Right renal pelvis (tissue), 4 donors: ENCODE data around the gene LRRC46. TPM values are rescaled to one million over a fixed set of nuclear protein-coding genes. Genes with fewer than 3 reads are reported as not detected.

Experiments
- DNase-seq, 4 donors: peaks; one replicate each; pipeline ENCODE4 v3.0.0-alpha.2; 2013; ENCODE audit warnings: low read depth in 4 of 4, low spot score in 3 of 4, missing footprints in 1 of 4
- polyA plus RNA-seq, 4 donors: library from polyadenylated mRNA; unstranded; fragments of 120-200 nt; gene quantifications; one replicate each; pipeline ENCODE4 v1.2.1, GENCODE V29; 2013; ENCODE audit not compliant: insufficient read length in 4 of 4

LRRC46 gene
- 1 to 10 TPM; 1.8 to 2.6 (median 2.3) TPM for polyA plus RNA-seq

DNA sequence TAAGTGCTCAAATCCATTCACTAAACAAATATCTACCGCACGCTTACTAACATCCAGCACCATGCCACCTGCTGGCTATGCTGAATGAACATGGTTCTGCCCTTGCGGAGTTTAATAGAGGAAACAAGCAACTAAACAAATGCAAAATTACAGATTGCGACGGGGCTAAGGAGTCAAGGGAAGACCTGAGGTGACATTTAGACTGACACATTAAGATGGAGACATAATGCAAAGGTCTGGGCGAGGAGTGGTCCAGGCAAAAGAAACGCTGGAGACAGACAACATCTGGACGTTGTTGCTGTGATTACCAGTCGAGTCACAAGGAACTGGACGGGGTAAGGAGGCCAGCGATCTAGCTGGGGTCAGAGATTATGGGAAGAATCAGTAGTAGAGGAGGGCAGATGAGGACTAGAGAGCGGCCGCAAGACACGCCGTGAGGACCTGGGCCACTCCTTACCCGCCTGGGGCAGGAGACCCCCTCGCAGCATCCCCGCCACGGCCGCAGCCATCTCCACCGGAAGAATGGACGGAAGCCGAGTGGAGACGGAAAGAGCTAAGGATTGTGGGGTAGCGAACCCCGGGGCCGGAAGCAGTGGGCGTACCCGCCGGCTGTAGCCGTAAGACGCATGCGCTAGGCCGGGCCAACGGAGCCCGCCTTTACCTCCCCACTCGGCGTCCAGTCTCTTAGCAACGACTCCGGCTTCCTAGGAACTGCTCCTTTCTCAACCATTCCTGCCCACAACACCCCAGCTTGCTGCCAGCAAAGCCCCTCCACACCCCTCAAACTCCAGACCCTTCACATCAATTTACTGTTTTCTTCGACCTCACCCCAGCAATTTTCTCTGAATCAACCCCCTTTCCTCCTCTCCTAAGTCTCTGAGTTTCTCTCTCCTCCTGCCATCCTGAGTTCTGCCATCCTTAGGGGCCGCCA, at the start of gene LRRC46, which contains the start of gene MRPL10:
LRRC46 (plus strand) TSS at position 668 of the 931 bp plus-strand sequence. CDS start 320 bp downstream, outside the sequence.
MRPL10 (minus strand) TSS at position 539 of the 931 bp plus-strand sequence; CDS start at position 509, 30 bp downstream.
- peak; percentile 85 to 92 (median 88) for DNase-seq

DNA sequence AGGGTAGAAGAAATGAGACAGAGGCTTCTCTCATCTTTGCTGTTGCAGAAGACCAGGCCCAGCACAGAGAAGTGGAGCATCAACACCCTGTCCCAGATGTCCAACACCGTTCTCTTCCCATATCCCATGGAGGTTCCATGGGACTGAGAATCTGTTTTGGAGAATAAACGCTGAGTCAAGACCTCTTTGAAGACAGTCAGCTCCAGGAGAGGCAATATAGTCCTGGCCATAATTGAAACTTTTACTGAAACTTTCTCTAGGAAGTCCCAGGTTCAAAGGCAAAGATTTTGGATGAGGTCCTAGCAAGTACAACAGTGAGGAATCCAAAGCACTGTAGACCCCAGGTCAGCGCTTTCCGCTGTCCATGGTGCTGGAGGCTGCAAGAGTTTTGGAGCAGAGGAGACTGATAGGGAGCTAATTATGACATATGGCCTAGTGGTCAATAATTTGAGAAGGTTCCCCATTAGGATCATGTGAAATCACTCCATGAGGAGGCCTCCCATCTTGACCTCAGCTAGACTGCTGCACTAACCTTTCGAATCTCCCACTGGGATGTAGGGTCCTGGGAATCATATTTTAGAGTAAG, 45.8 kb upstream of the LRRC46 start:
- peak; percentile 38 to 58 (median 41) for DNase-seq

- DNase-seq = peak in 1 of 4 donors; percentile 25
Measured at GRCh38 chr17:47789611-47790561, 41.6 kb upstream of the LRRC46 start.

DNA sequence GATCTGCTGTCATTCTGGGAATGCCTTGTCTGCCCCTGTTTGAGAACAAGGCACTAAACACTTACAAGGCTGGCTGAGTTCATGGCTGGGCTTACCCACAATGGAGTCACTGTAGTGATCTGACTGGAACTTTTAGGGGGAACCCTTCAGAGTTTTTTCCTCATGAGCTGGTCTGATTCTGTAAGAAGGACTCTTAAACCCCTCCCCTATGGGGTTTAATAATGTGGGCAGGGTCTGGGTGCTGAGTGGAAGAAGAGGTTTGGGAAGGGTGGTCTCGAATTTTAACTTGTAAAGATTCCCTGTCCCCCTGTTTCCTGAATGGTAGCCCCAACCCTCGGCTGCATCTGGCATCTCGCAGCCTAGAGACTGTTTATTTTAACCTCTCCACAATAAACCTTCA, 40.4 kb upstream of the LRRC46 start:
- DNase-seq = no peak

DNA sequence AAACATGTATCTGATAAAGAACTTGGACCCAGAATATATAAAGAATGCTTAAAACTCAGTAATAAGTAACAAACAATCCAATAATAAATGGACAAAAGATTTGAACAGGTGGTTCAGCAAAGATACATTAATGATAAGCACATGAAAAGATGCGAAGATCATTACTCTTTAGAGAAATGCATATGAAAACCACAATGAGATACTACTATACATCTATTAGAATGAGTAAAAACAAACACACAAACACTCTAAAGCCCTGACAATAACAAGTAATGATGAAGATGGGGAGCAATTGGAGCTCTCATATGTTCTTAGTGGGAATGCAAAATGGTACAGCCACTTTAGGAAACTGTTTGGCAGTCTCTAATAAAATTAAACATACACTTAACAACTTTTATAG, 39.0 kb upstream of the LRRC46 start:
- no peak for DNase-seq

- no peak for DNase-seq
Measured at GRCh38 chr17:47792979-47793378, 38.5 kb upstream of the LRRC46 start.

DNA sequence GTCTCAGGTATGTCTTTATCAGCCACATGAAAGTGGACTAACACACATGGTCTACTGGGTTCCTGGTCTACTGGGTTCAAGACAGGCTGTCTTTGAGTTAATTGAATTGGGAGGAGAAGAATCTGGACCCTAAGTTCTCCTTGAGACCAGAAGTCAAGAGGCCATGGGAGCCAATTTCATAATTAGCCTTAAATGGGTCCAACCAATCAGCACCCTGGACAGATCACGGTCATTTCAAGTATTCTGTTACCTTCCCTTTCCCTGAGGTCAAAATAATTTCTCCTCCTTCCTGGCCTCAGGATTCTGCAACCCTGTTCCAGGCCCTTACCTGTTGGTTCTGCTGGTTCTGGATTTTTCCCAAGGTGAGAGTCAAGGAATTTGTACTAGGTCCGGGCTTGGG, 33.7 kb upstream of the LRRC46 start:
- no peak for DNase-seq

- DNase-seq = no peak
Measured at GRCh38 chr17:47800686-47801085, 30.8 kb upstream of the LRRC46 start.

- DNase-seq = no peak
Measured at GRCh38 chr17:47801176-47801765, 30.2 kb upstream of the LRRC46 start.

DNA sequence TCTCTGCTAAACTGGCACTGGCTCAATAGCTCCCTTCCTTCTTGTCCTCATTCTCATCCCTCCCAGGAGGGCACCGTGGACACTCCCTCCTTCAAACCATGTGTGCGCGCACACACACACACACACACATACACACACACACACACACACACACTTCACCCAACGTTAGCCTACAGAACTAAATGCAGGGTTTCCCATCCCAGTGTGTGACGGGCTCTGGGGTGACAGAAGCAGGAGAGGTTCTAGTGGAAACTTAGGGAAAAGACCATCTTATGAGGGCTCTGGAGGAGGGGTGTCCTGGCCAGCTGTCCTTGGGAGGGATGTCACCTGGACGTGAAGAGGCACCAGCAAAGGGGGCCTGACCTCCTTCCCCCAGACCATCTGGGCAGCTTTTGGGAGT, 29.6 kb upstream of the LRRC46 start:
- DNase-seq = no peak

DNA sequence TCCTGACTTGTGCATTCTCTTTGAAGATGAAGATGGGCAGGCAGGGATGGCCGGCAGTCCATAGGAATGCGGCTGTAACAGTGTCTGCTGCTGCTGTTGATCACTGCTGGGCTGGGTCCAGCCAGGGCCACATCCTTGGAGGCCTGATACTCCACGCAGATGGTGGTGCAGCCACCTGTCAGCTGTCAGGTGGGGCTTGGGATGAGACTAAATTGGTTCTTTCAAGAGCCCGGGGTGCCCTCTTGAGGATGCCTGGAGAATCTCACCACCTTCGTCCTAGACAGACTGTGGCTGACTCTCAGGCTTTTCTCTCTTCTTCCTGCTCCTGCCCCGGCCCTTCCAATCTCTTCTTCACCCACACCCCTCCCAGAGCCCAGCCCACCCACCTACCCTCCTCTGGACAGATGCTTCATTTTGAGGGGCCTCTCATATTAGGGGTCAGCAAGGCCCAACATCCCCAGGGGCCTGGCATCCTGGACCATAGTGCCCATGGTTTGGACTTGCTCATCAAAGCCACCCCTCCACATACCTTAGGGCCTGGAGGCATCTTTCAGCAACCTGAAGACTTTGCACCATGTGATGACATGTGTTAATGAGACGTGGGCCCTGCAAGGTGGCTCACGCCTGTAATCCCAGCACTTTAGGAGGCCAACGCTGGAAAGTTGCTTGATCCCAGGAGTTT, 29.0 kb upstream of the LRRC46 start:
- no peak for DNase-seq

DNA sequence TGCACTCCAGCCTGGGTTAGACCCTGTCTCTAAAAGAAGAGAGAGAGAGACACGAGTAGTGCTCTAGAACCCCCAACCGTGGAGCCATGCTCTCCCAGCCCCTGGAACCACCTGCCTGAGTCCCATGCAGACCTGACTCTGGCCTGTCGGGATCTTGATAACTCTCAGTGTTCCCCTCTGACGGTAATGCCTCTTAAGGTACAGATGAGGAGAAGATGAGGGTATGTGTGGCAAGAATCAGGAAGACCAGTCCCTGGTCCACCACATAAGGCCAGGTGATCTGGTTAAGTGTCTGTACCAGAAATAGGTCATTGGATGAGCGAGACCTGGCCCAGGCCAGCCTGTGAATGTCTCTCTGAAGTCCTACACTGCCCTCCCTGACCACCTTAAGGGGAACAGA, 28.3 kb upstream of the LRRC46 start:
- no peak for DNase-seq

GRCh38 chr17:47803751-47804150, 27.7 kb upstream of the LRRC46 start:
- no peak for DNase-seq

GRCh38 chr17:47804461-47804860, 27.0 kb upstream of the LRRC46 start:
- no peak for DNase-seq

DNA sequence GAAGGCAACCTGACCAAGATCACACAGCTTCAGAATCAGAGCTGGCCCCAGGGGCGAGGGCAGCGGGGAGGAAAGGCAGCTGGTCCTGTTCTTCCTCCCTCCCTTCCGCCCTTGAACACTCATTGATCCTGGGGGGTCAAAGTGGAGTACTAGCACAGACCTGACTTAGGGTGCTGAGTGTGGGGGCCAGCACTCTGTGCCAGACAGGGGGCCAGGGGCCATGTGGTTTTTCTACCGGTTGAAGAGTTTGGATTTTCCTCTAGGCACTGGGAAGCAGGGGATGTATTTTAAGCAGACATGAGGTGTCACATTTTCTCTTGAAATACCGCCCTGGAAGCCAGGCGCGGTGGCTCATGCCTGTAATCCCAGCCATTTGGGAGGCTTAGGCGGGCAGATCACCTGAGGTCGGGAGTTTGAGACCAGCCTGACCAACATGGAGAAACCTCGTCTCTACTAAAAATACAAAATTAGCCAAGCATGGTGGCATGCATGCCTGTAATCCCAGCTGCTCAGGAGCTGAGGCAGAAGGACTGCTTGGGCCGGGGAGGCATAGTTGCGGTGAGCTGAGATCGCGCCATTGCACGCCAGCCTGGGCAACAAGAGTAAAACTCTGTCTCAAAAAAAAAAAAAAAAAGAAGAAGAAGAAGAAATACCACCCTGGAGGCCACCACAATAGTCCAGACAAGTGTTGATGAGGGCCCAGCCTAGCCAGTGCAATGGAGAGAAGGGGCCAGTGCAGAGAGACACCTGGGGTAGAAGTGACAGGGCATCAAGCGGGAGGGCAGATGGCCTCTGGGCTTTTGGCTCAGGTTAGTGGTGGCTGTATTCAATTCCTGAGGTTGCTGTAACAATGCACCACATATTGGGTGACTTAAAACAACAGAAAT, 25.2 kb upstream of the LRRC46 start:
- no peak for DNase-seq

DNA sequence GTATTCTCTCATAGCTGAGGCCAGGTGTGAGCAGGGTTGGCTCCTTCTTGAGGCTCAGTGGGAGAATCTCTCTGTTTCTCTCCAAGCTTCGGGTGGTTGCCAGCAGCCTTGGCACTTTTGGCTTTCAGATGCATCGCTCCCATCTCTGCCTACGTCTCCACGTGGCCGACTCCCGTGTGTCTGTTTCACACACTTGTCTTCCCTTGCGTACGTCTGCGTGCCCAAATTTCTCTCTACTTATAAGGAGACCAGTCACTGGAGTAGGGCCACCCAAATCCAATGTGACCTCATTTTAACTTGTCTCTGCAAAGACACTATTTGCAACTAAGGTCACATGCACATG, 24.6 kb upstream of the LRRC46 start:
- DNase-seq = no peak

DNA sequence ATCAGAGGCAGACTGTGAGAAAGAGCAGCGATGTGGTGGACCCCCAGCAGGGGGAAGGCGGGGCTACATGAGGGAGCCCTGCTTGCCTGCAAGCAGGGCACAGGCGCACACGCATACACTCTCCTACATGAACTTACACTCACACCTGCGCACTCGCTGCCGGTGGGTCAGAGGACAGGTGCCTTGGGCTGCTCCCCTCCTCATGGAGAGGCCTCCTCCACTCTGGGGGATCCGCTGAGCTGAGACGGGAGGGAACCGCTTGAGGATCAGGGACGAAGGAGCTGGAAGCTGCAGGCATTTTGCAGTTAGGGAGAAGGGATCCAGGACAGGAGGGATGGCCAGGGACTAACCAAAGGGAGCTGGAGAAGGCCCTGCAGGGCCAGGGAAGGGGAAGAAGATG, 24.0 kb upstream of the LRRC46 start:
- DNase-seq = no peak

DNA sequence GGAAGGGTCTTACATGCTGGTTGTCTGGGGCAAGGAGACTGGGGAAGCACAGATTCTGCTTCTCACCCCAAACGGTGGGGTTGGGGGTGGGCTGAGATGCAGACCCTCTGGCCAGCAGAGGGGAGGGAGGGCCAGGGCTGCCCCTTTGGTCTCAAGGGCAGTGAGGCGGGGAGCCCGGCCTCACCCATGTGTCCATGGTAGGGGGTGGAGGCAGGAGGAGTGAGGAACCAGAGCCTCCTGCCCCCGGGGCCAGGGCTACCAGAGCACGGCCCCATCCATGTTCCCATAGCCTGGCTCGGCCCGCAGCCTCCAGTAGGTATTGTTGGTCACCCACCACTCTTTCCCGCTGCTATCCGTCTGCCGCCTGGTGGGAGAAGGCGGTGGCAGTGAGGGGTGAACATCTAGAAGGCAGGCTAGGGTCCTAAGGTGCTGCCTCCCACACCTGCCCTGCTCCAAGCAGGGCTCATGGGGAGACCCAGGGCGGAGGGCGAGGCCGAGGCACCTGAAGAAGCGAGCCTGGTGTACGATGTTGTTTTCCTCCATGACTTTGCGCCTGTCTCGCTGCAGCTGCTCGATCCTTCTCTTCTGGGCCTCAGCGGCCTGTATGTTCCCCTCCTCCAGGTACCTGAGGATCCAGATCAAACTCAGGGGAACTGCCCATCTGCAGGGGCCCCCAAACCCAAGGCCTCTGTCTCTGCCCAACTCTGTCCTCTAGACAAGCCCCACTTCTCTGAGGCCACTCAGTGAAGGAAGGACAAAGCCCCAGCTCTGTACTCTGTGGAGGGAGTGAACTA, 23.2 kb upstream of the LRRC46 start:
- DNase-seq = no peak
